BLaER1 treated with 17β-estradiol and CSF1 and Interleukin-3, amounts not matched to agents 10 nM and 100 nM (cell line): ENCODE measurements around the gene SPOCK1.

Experiments
- H3K27ac ChIP-seq, 11 experiments: shearing (Covaris generic); formaldehyde crosslinking; 2 replicates each; pipeline ENCODE4 v1.8.1; 2022
- H3K27me3 ChIP-seq, 11 experiments: shearing (Covaris generic); formaldehyde crosslinking; 2 replicates each; pipeline ENCODE4 v1.8.1; 2022
- H3K36me3 ChIP-seq, 11 experiments: shearing (Covaris generic); formaldehyde crosslinking; 2 replicates each; pipeline ENCODE4 v1.8.1; 2022
- H3K4me1 ChIP-seq, 10 experiments: shearing (Covaris generic); formaldehyde crosslinking; 2 replicates each; pipeline ENCODE4 v1.8.1; 2022
- H3K4me2 ChIP-seq, 11 experiments: shearing (Covaris generic); formaldehyde crosslinking; 2 replicates each; pipeline ENCODE4 v1.8.1; 2022
- H3K4me3 ChIP-seq, 10 experiments: shearing (Covaris generic); formaldehyde crosslinking; 2 replicates each; pipeline ENCODE4 v1.8.1; 2022
- H3K9ac ChIP-seq, 11 experiments: shearing (Covaris generic); formaldehyde crosslinking; 2 replicates each; pipeline ENCODE4 v1.8.1; 2022
- H3K9me3 ChIP-seq, 11 experiments: shearing (Covaris generic); formaldehyde crosslinking; replicated peaks in 1 of 11; 2 replicates each; pipeline ENCODE4 v1.8.1; 2022
- H4K20me1 ChIP-seq, 11 experiments: shearing (Covaris generic); formaldehyde crosslinking; 2 replicates each; pipeline ENCODE4 v1.8.1; 2022
- Cebpa-rat ChIP-seq, 11 experiments: shearing (Covaris generic); IDR thresholded peaks; 2 replicates each; pipeline ENCODE4 v1.8.1; 2022

The SPOCK1 gene

DNA sequence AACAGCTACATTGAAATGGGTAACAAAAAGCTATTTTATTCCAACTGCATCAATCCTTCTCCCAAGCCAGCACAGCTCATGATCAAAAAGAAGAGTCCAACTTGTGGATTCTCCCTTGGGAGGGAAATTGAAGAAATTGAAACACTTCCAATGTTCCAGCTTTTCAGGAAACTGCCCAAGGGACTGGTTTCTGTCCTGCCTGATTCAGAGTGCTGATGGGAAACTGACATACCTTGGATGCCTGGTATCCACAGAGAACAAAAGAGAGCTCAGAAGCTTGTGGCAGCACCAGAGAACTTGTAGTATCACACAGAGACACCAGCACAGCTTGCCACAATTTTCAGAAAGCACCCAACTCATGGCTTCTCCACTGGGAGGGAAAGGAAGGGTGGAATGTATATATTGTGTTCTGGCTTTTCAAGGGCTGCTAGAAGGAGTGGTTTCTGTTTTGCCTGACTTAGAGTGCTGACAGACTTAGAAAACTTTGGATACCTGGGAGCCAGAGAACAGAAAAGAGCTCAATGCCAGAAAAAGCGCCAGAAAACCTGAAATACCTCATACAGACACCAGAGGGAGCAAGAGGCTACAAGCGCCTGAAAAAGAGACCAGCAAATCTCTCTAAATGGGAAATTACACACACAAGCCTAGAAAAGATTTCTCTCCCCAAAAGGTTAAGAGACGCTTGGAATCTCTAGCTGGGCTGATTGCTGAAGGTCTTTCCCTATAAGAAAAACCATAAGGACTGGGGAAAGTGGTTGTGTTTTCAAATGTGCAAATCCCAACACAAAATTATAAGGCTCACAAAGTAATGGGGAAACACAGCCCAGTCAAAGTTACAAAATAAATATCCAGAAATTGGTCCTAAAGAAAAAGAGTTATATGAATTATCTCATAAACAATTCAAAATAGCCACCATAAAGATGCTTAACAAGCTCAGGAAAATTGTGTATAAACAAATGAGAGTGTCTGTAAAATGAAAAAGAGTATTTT is 178.8 kb downstream of the SPOCK1 start:
- H3K27ac ChIP-seq: no peak overlapping the region
- H3K9me3 ChIP-seq: peaks cover 0 to 4% (median 0%) of the 10 kb centered on the region in 11 experiments; a peak in 4 of 22 replicates
- no peaks in the 10 kb centered on the region for H4K20me1 ChIP-seq
- H3K4me3 ChIP-seq: no peak overlapping the region
- no peaks in the 10 kb centered on the region for H3K4me1 ChIP-seq
- no peak overlapping the region for H3K4me2 ChIP-seq
- no peak overlapping the region for H3K9ac ChIP-seq
- H3K36me3 ChIP-seq: no peaks in the 10 kb centered on the region
- no peaks in the 10 kb centered on the region for H3K27me3 ChIP-seq
- no peak for TF ChIP-seq Cebpa-rat (IDR thresholded peaks at IDR 0.05)

GRCh38 chr5:137318027-137318426 is 181.1 kb downstream of the SPOCK1 start:
- no peak for TF ChIP-seq Cebpa-rat (IDR thresholded peaks at IDR 0.05)
- H3K27ac ChIP-seq: no peak overlapping the region
- H4K20me1 ChIP-seq: no peaks in the 10 kb centered on the region
- H3K9ac ChIP-seq: no peak overlapping the region
- H3K36me3 ChIP-seq: no peaks in the 10 kb centered on the region
- H3K4me2 ChIP-seq: no peak overlapping the region
- peaks cover 0 to 4% (median 0%) of the 10 kb centered on the region in 11 experiments; a peak in 4 of 22 replicates for H3K9me3 ChIP-seq
- no peaks in the 10 kb centered on the region for H3K4me1 ChIP-seq
- no peaks in the 10 kb centered on the region for H3K27me3 ChIP-seq
- no peak overlapping the region for H3K4me3 ChIP-seq

DNA sequence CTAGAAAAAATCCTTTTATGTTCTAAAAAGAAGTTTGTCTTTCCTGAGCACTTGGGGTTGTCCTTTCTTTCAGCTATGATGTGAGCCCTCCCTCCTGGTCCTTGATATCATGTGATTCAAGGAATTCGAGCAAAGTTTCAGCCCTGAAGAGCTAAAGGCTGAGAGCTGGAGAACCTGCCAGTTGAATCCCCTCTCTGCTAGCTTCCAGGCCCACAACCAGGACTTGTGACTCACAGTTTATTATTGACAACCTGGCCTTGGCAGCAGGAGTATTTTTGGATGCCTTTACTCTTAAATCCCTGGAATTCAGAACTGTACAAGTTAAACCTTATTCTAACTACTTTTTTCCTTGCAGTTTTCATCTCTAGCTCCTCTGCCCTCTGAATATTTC is 182.8 kb downstream of the SPOCK1 start:
- Histone ChIP-seq H3K27ac (no peak overlapping the region), H3K4me2 (no peak overlapping the region)

GRCh38 chr5:137315534-137316345 is 183.4 kb downstream of the SPOCK1 start:
- Histone ChIP-seq H3K9me3 (no peaks in the 10 kb centered on the region), H4K20me1 (no peaks in the 10 kb centered on the region), H3K27ac (no peak overlapping the region), H3K4me3 (no peak overlapping the region), H3K4me2 (no peak overlapping the region), H3K27me3 (no peaks in the 10 kb centered on the region), H3K9ac (no peak overlapping the region), H3K4me1 (no peaks in the 10 kb centered on the region), H3K36me3 (no peaks in the 10 kb centered on the region)
- TF ChIP-seq Cebpa-rat (IDR thresholded peaks at IDR 0.05): no peak

More for the DNA sequence above, 182.8 kb downstream of the SPOCK1 start:
- Histone ChIP-seq H4K20me1 (no peaks in the 10 kb centered on the region), H3K9me3 (peaks cover 0 to under 1% (median 0%) of the 10 kb centered on the region in 11 experiments; a peak in 3 of 22 replicates), H3K36me3 (no peaks in the 10 kb centered on the region), H3K27me3 (no peaks in the 10 kb centered on the region), H3K4me1 (no peaks in the 10 kb centered on the region), H3K4me3 (no peak overlapping the region), H3K9ac (no peak overlapping the region)
- TF ChIP-seq Cebpa-rat (IDR thresholded peaks at IDR 0.05): no peak

DNA sequence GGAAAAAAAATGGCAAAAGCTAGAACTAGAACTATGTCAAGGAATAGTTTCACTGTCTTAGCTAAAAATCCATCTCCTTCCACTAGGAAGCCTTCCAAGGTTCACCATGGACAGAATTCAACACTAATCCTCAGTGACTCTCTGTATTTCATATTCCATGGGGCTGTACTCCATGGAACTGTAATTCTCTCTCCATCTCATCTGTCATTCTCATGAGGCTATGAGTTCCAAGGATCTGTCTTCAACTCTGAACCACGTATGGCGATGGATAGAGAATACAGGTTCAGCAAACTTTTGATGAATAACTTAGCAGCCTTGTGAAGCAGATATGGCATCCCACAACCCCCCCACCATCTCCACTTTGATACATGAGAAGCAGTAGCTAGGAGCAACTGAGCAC is 184.0 kb downstream of the SPOCK1 start:
- Histone ChIP-seq H4K20me1 (no peaks in the 10 kb centered on the region), H3K4me1 (no peaks in the 10 kb centered on the region), H3K9me3 (no peaks in the 10 kb centered on the region), H3K4me3 (no peak overlapping the region), H3K27me3 (no peaks in the 10 kb centered on the region), H3K9ac (no peak overlapping the region), H3K36me3 (no peaks in the 10 kb centered on the region), H3K27ac (no peak overlapping the region), H3K4me2 (no peak overlapping the region)
- TF ChIP-seq Cebpa-rat (IDR thresholded peaks at IDR 0.05): no peak

GRCh38 chr5:137313526-137314175 is 185.5 kb downstream of the SPOCK1 start:
- Histone ChIP-seq H4K20me1 (no peaks in the 10 kb centered on the region), H3K27ac (no peak overlapping the region), H3K4me3 (no peak overlapping the region), H3K9ac (no peak overlapping the region), H3K4me1 (no peaks in the 10 kb centered on the region), H3K36me3 (no peaks in the 10 kb centered on the region), H3K9me3 (no peaks in the 10 kb centered on the region), H3K4me2 (no peak overlapping the region), H3K27me3 (no peaks in the 10 kb centered on the region)
- TF ChIP-seq Cebpa-rat (IDR thresholded peaks at IDR 0.05): no peak

DNA sequence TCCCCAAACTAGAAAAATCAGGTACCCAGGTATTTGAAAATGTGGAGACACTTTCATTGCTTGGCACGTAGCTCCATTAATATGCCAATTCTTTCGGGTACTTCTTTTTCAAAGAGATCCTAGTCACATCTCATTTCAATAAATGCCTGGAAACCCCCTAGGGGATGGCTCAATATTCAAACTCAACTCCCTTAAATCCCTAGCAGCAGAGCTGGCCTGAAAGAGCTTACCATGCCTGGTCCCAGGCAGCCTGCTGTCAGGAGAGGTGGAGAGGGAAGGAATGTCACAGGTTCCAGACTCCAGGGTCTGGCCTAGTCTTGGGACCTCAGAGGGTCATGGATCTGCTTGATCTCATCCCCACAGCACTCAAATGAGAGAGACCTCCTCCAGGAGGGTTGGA is 187.1 kb downstream of the SPOCK1 start:
- no peaks in the 10 kb centered on the region for H3K9me3 ChIP-seq
- no peaks in the 10 kb centered on the region for H3K4me1 ChIP-seq
- no peak overlapping the region for H3K4me3 ChIP-seq
- no peak for TF ChIP-seq Cebpa-rat (IDR thresholded peaks at IDR 0.05)
- H4K20me1 ChIP-seq: no peaks in the 10 kb centered on the region
- no peaks in the 10 kb centered on the region for H3K36me3 ChIP-seq
- H3K27ac ChIP-seq: no peak overlapping the region
- no peak overlapping the region for H3K4me2 ChIP-seq
- H3K27me3 ChIP-seq: no peaks in the 10 kb centered on the region
- H3K9ac ChIP-seq: no peak overlapping the region

DNA sequence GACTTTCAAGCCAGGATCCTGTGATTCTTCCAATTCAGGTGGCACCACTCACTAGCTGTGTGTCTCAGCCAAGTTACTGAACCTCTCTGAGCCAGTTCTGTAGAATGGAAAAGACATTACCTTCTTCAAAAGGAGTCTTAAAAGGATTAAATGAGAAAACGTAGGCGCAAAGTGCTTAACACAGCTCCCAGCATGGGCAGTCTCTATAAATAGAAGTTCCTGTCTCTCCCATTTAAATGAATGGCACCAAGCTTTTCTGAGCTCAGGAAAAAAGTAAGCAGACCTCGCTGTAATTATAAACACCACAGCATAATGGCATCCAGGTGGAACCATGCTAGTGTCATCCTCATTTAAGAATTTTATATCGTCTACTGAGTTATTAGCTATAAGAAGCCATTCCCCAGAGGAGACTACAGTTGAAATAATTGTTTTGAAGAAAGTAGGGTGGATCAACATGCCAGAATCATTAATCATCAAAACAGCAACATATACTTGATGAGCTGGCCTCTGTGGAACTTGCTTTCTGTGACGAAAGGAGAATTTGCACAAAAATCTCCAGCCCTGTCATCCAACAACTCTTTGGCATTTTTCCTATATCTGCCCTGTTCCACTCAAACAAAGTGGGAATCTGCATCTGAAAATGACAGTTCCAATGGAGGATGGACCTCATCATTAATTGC is 188.9 kb downstream of the SPOCK1 start:
- Histone ChIP-seq H3K36me3 (no peaks in the 10 kb centered on the region), H3K27ac (no peak overlapping the region)

GRCh38 chr5:137309290-137309689 is 189.8 kb downstream of the SPOCK1 start:
- no peak overlapping the region for H3K4me3 ChIP-seq
- H3K9ac ChIP-seq: no peak overlapping the region
- no peaks in the 10 kb centered on the region for H3K4me1 ChIP-seq
- TF ChIP-seq Cebpa-rat (IDR thresholded peaks at IDR 0.05): no peak
- H3K27ac ChIP-seq: no peak overlapping the region
- H3K9me3 ChIP-seq: no peaks in the 10 kb centered on the region
- H3K4me2 ChIP-seq: no peak overlapping the region
- no peaks in the 10 kb centered on the region for H3K36me3 ChIP-seq
- no peaks in the 10 kb centered on the region for H4K20me1 ChIP-seq
- H3K27me3 ChIP-seq: no peaks in the 10 kb centered on the region

More for the DNA sequence above, 188.9 kb downstream of the SPOCK1 start:
- Histone ChIP-seq H3K27me3 (no peaks in the 10 kb centered on the region), H3K9ac (no peak overlapping the region), H3K4me3 (no peak overlapping the region), H3K9me3 (no peaks in the 10 kb centered on the region), H3K4me1 (no peaks in the 10 kb centered on the region), H4K20me1 (no peaks in the 10 kb centered on the region), H3K4me2 (no peak overlapping the region)
- TF ChIP-seq Cebpa-rat (IDR thresholded peaks at IDR 0.05): no peak
